Testis (tissue), 2 donors: ENCODE data around the gene DRC3.

Experiments used
- CTCF ChIP-seq, 3 experiments: fragments of 450-650 bp in 2 of 3; fragments of 200-600 bp in 1 of 3; sonication (generic) in 1 of 3; IDR thresholded peaks; one replicate each; pipeline ENCODE4 v1.5.1; 2016 to 2019; ENCODE audit warnings: antibody characterized with exemption in 3 of 3, mild to moderate bottlenecking in 2 of 3, moderate library complexity in 1 of 3
- POLR2A ChIP-seq: fragments of 450-650 bp; IDR thresholded peaks from one replicate; pipeline ENCODE4 v1.6.1; 2017; ENCODE audit warnings: antibody characterized with exemption, mild to moderate bottlenecking, moderate library complexity

DNA sequence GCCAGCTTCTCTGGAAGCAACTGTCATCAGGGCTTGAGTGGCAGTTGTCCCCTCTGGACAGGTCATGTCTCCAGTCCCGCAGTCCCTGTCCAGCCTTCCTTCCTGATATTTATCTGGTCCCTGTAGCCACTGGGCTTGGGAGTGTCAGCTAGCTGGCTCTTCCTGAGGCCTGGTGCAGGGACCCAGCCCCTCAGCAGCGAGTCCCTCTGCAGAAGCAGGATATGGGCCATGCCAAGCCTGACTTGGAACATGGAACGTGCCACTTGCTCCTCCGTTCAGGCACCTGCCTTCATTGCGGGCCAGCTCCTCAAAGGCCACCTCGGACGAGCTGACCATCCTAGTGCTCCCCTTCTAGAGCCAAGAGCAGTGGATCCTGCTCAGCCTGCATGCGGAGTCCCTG, 26.3 kb downstream of the DRC3 start:
- TF ChIP-seq POLR2A, result no peak
- no peak for TF ChIP-seq CTCF (IDR thresholded peaks at IDR 0.05)
